IMR-90 (cell line): ENCODE data around the gene ELL2. TPM values are rescaled to one million over a fixed set of nuclear protein-coding genes. Genes with fewer than 3 reads are reported as not detected.

Experiments used
- ATAC-seq: fragments of 200-7000 bp; cut with Tn5 transposase; 2 replicates; pipeline ENCODE4 v1.9.1; 2020; ENCODE audit warnings: low read depth, mild to moderate bottlenecking, moderate library complexity
- BruUV-seq: library from RNA; stranded (reverse); fragments of 400-500 nt; replicated peaks from 2 replicates; lab custom pipeline; 2021; lab: Mats Ljungman, UMichigan
- CTCF ChIA-PET: fragments of 300-600 bp; formaldehyde crosslinking; extraction: SDS; loops from one replicate; lab custom pipeline; 2021; ENCODE audit warnings: antibody characterized with exemption; lab: Yijun Ruan, JAX
- POLR2A ChIA-PET: fragments of 300-600 bp; sonication (Branson Sonifier 250); formaldehyde crosslinking; loops from one replicate; lab custom pipeline; 2022; ENCODE audit warnings: antibody characterized with exemption; ENCODE audit not compliant: unreplicated experiment; lab: Charles Lee
- DNase-seq: peaks from one replicate; pipeline ENCODE4 v3.0.0; 2013
- H2AFZ ChIP-seq: replicated peaks from 2 replicates; pipeline ENCODE3; 2013; ENCODE audit warnings: low read length, mild to moderate bottlenecking; ENCODE audit not compliant: poor library complexity
- H2AK5ac ChIP-seq: 2 replicates; pipeline ENCODE4 v1.6.1; 2013; ENCODE audit warnings: low read depth, low read length, inconsistent platforms
- H2AK9ac ChIP-seq: replicated peaks from 2 replicates; pipeline ENCODE3; 2013; ENCODE audit warnings: mild to moderate bottlenecking, low read depth, low read length, moderate library complexity; ENCODE audit not compliant: poor library complexity
- H2BK120ac ChIP-seq: 2 replicates; pipeline ENCODE4 v1.6.1; 2013; ENCODE audit warnings: low read depth, low read length, inconsistent platforms
- H2BK15ac ChIP-seq: 3 replicates; pipeline ENCODE4 v1.6.1; 2013; ENCODE audit warnings: low read depth, low read length, inconsistent platforms
- H2BK20ac ChIP-seq: 2 replicates; pipeline ENCODE4 v1.6.1; 2013; ENCODE audit warnings: low read depth, mild to moderate bottlenecking, inconsistent platforms, low read length, moderate library complexity
- H2BK5ac ChIP-seq: 2 replicates; pipeline ENCODE4 v1.6.1; 2013; ENCODE audit warnings: mild to moderate bottlenecking, low read depth, low read length, inconsistent platforms; ENCODE audit not compliant: poor library complexity, severe bottlenecking
- H3K14ac ChIP-seq: replicated peaks from 2 replicates; pipeline ENCODE4 v1.6.1; 2013; ENCODE audit warnings: low read depth, low read length, inconsistent platforms
- H3K18ac ChIP-seq: 2 replicates; pipeline ENCODE4 v1.6.1; 2013; ENCODE audit warnings: low read depth, low read length, control low read depth
- H3K23ac ChIP-seq: 2 replicates; pipeline ENCODE4 v1.6.1; 2013; ENCODE audit warnings: low read depth, low read length, inconsistent platforms
- H3K27ac ChIP-seq: 2 replicates; pipeline ENCODE4 v1.5.1; 2013; ENCODE audit warnings: mild to moderate bottlenecking, control low read depth, low read length; ENCODE audit not compliant: insufficient read depth
- H3K27me3 ChIP-seq: 2 replicates; pipeline ENCODE4 v1.6.1; 2013; ENCODE audit warnings: low read length; ENCODE audit not compliant: control insufficient read depth, insufficient read depth
- H3K36me3 ChIP-seq: 2 replicates; pipeline ENCODE4 v1.6.1; 2013; ENCODE audit warnings: low read length, mixed read lengths; ENCODE audit not compliant: control insufficient read depth, insufficient read depth
- H3K4ac ChIP-seq: 2 replicates; pipeline ENCODE4 v1.6.1; 2013; ENCODE audit warnings: low read depth, low read length, inconsistent platforms
- H3K4me1 ChIP-seq: 2 replicates; pipeline ENCODE4 v1.6.1; 2013; ENCODE audit warnings: low read length, mixed read lengths; ENCODE audit not compliant: control insufficient read depth, insufficient read depth
- H3K4me2 ChIP-seq: 2 replicates; pipeline ENCODE4 v1.6.1; 2013; ENCODE audit warnings: low read depth, mild to moderate bottlenecking, control low read depth, low read length, moderate library complexity
- H3K4me3 ChIP-seq: 2 replicates; pipeline ENCODE4 v1.5.1; 2013; ENCODE audit warnings: low read depth, mild to moderate bottlenecking, control low read depth, low read length, moderate library complexity; ENCODE audit not compliant: insufficient read depth
- H3K56ac ChIP-seq: 2 replicates; pipeline ENCODE4 v1.6.1; 2013; ENCODE audit warnings: low read length, inconsistent platforms; ENCODE audit not compliant: insufficient read depth; ENCODE audit errors: extremely low read depth
- H3K79me1 ChIP-seq, 2 experiments: 2 replicates each; pipeline ENCODE4 v1.6.1; 2013; ENCODE audit warnings: low read length in 2 of 2, inconsistent platforms in 1 of 2, low read depth in 1 of 2
- H3K9ac ChIP-seq: 2 replicates; pipeline ENCODE4 v1.6.1; 2013; ENCODE audit warnings: low read depth, low read length, control low read depth
- H3K9me1 ChIP-seq: 2 replicates; pipeline ENCODE4 v1.6.1; 2013; ENCODE audit warnings: low read length, inconsistent platforms; ENCODE audit not compliant: insufficient read depth
- H3K9me3 ChIP-seq: 2 replicates; pipeline ENCODE4 v1.6.1; 2013; ENCODE audit warnings: low read length; ENCODE audit not compliant: control insufficient read depth, insufficient read depth
- H4K20me1 ChIP-seq: 2 replicates; pipeline ENCODE4 v1.6.1; 2013; ENCODE audit warnings: low read length, inconsistent platforms; ENCODE audit not compliant: insufficient read depth
- H4K5ac ChIP-seq: 2 replicates; pipeline ENCODE4 v1.6.1; 2013; ENCODE audit warnings: mild to moderate bottlenecking, low read depth, low read length, control low read depth
- H4K8ac ChIP-seq, 2 experiments: 2 replicates each; pipeline ENCODE4 v1.6.1; 2013; ENCODE audit warnings: low read depth in 2 of 2, low read length in 2 of 2, control low read depth in 1 of 2, inconsistent platforms in 1 of 2
- H4K91ac ChIP-seq: 2 replicates; pipeline ENCODE4 v1.6.1; 2013; ENCODE audit warnings: low read depth, low read length, inconsistent platforms; ENCODE audit not compliant: insufficient read depth
- BHLHE40 ChIP-seq: fragments of 150-350 bp; IDR thresholded peaks from 2 replicates; pipeline ENCODE4 v1.6.1; 2016; ENCODE audit warnings: mild to moderate bottlenecking, low read depth, low read length
- ELK1 ChIP-seq: fragments of 150-350 bp; IDR thresholded peaks from 2 replicates; pipeline ENCODE4 v1.6.1; 2016; ENCODE audit warnings: low read depth, mild to moderate bottlenecking, low read length, moderate library complexity, borderline replicate concordance
- FOS ChIP-seq: fragments of 150-350 bp; IDR thresholded peaks from 2 replicates; pipeline ENCODE4 v1.6.1; 2016; ENCODE audit warnings: low read depth, low read length
- MAFK ChIP-seq: IDR thresholded peaks from 2 replicates; pipeline ENCODE4 v1.6.1; 2012; ENCODE audit warnings: low read depth, low read length, improper control_type of control experiment
- MAZ ChIP-seq: IDR thresholded peaks from 2 replicates; pipeline ENCODE4 v1.6.1; 2012; ENCODE audit warnings: low read depth, mild to moderate bottlenecking, low read length, improper control_type of control experiment, moderate library complexity, borderline replicate concordance
- NFE2L2 ChIP-seq: fragments of 150-350 bp; IDR thresholded peaks from 2 replicates; pipeline ENCODE4 v1.6.1; 2016; ENCODE audit warnings: low read depth, mild to moderate bottlenecking, low read length
- RAD21 ChIP-seq: IDR thresholded peaks from 2 replicates; pipeline ENCODE4 v1.6.1; 2012; ENCODE audit warnings: low read length, improper control_type of control experiment
- RCOR1 ChIP-seq: IDR thresholded peaks from 2 replicates; pipeline ENCODE4 v1.6.1; 2012; ENCODE audit warnings: mild to moderate bottlenecking, low read length, improper control_type of control experiment; ENCODE audit not compliant: insufficient replicate concordance
- WGBS, 2 experiments: methylation state at CpG; one replicate each; pipeline versions ENCODE4 v1.1.5 to v1.1.7; 2013; ENCODE audit warnings: missing lambda C conversion rate in 2 of 2; ENCODE audit not compliant: insufficient read length in 1 of 2; ENCODE audit errors: extremely low coverage in 2 of 2; 5-methylcytosine and 5-hydroxymethylcytosine counted together
- dilution Hi-C: fragments of 300-500 bp; cut with HindIII; formaldehyde crosslinking; loops from one replicate; pipeline ENCODE4 v1.14.3; 2018; ENCODE audit warnings: low sequenced_read_pairs; ENCODE audit not compliant: unreplicated experiment
- in situ Hi-C: fragments of 300-500 bp; cut with MboI; formaldehyde crosslinking; loops from 3 replicates; pipeline ENCODE4 v1.14.3; 2019; ENCODE audit warnings: low sequenced_read_pairs, inconsistent platforms, mixed read lengths
- intact Hi-C: fragments of 100-400 bp; cut with micrococcal nuclease; formaldehyde crosslinking; loops from 2 replicates; pipeline ENCODE4 v1.10.0; 2022
- polyA plus RNA-seq, 3 experiments: library from polyadenylated mRNA; depleted of rRNA; stranded (reverse); fragments of >200 nt; gene quantifications; 2 replicates each; pipeline ENCODE4 v1.2.3, GENCODE V29; 2012; ENCODE audit warnings: low replicate concordance in 1 of 3
- total RNA-seq: library from RNA; depleted of rRNA; stranded (reverse); fragments of >200 nt; gene quantifications from 2 replicates; pipeline ENCODE4 v1.2.3, GENCODE V29; 2012
- TF ChIP-seq, protein P1 (sequence below): conservative IDR thresholded peaks from 2 replicates; pipeline ENCODE4 v1.5.1; 2012; ENCODE audit warnings: mild to moderate bottlenecking, low read depth, low read length, improper control_type of control experiment
- TF ChIP-seq, protein P2 (sequence below): fragments of 150-350 bp; IDR thresholded peaks from 2 replicates; pipeline ENCODE4 v1.6.1; 2017; ENCODE audit warnings: mild to moderate bottlenecking, antibody characterized with exemption, low read length, low read depth

ELL2 gene
- total and polyA plus RNA-seq, 2 of the 4 experiments (the other 2 are of a cell fraction), result 61.4 to 92.5 TPM

DNA sequence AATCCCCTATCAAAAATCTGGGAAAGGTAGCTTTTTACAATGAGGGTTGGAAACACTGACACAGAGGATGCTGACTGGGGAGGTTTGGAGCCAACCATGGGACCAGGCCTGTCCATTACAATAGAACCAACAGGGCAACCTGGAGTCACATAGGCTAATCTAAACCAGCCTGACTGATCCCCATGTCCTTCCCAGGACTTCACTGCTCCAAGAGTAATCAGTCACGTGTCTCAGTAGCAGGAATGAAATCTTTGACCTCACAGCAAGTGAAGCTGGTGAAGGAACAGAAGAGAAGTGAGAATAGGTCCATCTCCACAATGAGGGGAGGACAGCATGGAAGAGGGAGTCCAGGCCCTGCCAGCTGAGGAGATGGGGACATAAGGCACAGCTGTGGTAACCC is 123.1 kb downstream of the ELL2 start:
- intact Hi-C loops, result no loop called here
- no peak overlapping the region for H3K23ac ChIP-seq
- H4K8ac ChIP-seq, result no peak overlapping the region
- H2BK20ac ChIP-seq, result no peak overlapping the region
- no peak overlapping the region for H4K5ac ChIP-seq
- no peak overlapping the region for H2AK9ac ChIP-seq
- no peak for TF ChIP-seq FOS
- no peak for TF ChIP-seq ELK1
- TF ChIP-seq, protein P1, sequence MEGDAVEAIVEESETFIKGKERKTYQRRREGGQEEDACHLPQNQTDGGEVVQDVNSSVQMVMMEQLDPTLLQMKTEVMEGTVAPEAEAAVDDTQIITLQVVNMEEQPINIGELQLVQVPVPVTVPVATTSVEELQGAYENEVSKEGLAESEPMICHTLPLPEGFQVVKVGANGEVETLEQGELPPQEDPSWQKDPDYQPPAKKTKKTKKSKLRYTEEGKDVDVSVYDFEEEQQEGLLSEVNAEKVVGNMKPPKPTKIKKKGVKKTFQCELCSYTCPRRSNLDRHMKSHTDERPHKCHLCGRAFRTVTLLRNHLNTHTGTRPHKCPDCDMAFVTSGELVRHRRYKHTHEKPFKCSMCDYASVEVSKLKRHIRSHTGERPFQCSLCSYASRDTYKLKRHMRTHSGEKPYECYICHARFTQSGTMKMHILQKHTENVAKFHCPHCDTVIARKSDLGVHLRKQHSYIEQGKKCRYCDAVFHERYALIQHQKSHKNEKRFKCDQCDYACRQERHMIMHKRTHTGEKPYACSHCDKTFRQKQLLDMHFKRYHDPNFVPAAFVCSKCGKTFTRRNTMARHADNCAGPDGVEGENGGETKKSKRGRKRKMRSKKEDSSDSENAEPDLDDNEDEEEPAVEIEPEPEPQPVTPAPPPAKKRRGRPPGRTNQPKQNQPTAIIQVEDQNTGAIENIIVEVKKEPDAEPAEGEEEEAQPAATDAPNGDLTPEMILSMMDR, result no peak
- TF ChIP-seq NFE2L2, result no peak
- TF ChIP-seq BHLHE40, result no peak
- TF ChIP-seq RCOR1, result no peak
- no peak for TF ChIP-seq MAZ
- TF ChIP-seq MAFK, result no peak
- no peak for TF ChIP-seq RAD21
- TF ChIP-seq, protein P2, sequence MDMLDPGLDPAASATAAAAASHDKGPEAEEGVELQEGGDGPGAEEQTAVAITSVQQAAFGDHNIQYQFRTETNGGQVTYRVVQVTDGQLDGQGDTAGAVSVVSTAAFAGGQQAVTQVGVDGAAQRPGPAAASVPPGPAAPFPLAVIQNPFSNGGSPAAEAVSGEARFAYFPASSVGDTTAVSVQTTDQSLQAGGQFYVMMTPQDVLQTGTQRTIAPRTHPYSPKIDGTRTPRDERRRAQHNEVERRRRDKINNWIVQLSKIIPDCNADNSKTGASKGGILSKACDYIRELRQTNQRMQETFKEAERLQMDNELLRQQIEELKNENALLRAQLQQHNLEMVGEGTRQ, result no peak
- dilution Hi-C loops, result no loop called here
- no peak overlapping the region for H3K14ac ChIP-seq
- H2BK15ac ChIP-seq, result no peak overlapping the region
- H3K4me3 ChIP-seq, result no peak overlapping the region
- H2AK5ac ChIP-seq, result peak overlapping the region; percentile 68
- no peak overlapping the region for H3K4me2 ChIP-seq
- H3K9me3 ChIP-seq, result no peaks in the 10 kb centered on the region
- H3K27ac ChIP-seq, result no peak overlapping the region
- H3K79me1 ChIP-seq, result no peaks in the 10 kb centered on the region
- H2BK5ac ChIP-seq, result no peak overlapping the region
- ChIA-PET POLR2A (no interaction called here), CTCF (no interaction called here)
- peaks cover 15% of the 10 kb centered on the region for H3K4me1 ChIP-seq
- H2BK120ac ChIP-seq, result no peak overlapping the region
- no peaks in the 10 kb centered on the region for H3K27me3 ChIP-seq
- H3K9me1 ChIP-seq, result peaks cover 3% of the 10 kb centered on the region; the same call in 1 of the 2 replicates
- H3K18ac ChIP-seq, result no peak overlapping the region
- in situ Hi-C loops, result no loop called here
- H3K36me3 ChIP-seq, result no peaks in the 10 kb centered on the region
- no peak overlapping the region for H3K56ac ChIP-seq
- H3K9ac ChIP-seq, result no peak overlapping the region
- H4K20me1 ChIP-seq, result no peaks in the 10 kb centered on the region
- WGBS, 2 experiments, result no CpG with 5 or more reads among the region's 1 CpG
- DNase-seq (no peak), ATAC-seq (no peak)
- no peak overlapping the region; the same call in 1 of the 2 replicates for H4K91ac ChIP-seq
- BruUV-seq, result no TSS peak
- H3K4ac ChIP-seq, result no peak overlapping the region
- H2AFZ ChIP-seq, result peak overlapping the region; percentile 2
